GM12873 (cell line): ENCODE data around the gene CCDC82.

ENCODE experiments used
- TF ChIP-seq, protein P1 (sequence below): IDR thresholded peaks from 2 replicates; pipeline ENCODE4 v1.5.1; 2012; ENCODE audit warnings: low read depth, mild to moderate bottlenecking, moderate library complexity, low read length, control low read depth; ENCODE audit not compliant: insufficient read depth; ENCODE audit errors: missing control alignments

CCDC82 gene

DNA sequence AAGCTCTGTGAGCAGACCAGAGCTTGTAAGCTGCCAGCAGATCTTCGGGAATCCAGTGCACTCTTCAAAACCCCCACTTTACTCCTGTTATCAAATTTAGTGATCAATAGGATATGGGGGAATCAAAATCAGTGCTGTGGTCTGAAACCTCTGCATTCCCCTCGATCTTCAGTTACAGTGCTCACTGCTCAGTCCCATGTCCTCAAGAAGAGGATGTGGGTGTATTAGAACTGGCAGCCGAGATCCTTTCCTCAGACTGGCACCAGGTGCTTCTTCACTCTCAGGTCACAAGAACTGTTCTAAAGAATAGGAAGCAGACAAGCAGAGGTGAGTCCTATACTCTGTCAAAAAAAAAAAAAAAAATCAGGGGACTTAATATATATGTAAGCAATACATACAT, 31.4 kb downstream of the CCDC82 start:
- TF ChIP-seq, protein P1, sequence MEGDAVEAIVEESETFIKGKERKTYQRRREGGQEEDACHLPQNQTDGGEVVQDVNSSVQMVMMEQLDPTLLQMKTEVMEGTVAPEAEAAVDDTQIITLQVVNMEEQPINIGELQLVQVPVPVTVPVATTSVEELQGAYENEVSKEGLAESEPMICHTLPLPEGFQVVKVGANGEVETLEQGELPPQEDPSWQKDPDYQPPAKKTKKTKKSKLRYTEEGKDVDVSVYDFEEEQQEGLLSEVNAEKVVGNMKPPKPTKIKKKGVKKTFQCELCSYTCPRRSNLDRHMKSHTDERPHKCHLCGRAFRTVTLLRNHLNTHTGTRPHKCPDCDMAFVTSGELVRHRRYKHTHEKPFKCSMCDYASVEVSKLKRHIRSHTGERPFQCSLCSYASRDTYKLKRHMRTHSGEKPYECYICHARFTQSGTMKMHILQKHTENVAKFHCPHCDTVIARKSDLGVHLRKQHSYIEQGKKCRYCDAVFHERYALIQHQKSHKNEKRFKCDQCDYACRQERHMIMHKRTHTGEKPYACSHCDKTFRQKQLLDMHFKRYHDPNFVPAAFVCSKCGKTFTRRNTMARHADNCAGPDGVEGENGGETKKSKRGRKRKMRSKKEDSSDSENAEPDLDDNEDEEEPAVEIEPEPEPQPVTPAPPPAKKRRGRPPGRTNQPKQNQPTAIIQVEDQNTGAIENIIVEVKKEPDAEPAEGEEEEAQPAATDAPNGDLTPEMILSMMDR, result no peak

DNA sequence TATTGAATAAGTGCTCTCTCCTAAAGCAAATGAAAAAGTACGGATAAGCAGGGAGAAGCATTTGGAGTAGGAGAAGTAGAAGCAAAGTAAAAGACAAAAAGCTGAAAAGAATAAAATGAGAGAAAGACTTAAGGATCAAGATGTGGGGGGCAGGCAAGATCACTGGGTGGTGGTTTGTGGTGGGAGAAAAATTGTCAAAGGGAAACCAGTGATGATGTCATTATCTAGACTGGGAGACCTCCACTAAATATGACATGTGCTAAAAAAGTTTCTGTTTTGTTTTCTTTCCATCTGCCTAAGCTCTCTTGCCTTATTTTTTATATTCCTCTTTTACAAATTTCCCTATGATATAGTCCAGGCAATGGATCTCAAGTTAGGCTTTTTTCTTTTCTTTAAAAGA, 31.9 kb downstream of the CCDC82 start:
- TF ChIP-seq, protein P1, result no peak

DNA sequence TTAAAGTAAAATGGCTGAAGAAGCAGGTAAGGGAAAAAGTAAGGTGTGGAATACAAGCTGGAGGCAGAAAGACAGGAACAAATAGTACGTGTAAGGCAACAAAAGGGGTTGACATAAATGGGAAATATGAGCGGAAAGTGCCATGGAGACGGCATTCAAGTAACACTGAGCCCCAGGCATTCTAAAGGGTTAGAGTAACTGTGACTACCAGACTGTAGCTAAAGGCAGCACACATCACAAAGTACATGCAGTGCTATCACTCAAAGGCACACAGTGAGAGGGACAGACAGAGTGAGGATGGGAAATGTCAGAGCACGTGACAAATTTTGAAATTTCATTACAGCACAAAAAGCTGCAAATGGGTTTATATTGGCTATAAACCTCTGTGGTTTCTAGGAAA, 32.9 kb downstream of the CCDC82 start:
- TF ChIP-seq, protein P1, result no peak

DNA sequence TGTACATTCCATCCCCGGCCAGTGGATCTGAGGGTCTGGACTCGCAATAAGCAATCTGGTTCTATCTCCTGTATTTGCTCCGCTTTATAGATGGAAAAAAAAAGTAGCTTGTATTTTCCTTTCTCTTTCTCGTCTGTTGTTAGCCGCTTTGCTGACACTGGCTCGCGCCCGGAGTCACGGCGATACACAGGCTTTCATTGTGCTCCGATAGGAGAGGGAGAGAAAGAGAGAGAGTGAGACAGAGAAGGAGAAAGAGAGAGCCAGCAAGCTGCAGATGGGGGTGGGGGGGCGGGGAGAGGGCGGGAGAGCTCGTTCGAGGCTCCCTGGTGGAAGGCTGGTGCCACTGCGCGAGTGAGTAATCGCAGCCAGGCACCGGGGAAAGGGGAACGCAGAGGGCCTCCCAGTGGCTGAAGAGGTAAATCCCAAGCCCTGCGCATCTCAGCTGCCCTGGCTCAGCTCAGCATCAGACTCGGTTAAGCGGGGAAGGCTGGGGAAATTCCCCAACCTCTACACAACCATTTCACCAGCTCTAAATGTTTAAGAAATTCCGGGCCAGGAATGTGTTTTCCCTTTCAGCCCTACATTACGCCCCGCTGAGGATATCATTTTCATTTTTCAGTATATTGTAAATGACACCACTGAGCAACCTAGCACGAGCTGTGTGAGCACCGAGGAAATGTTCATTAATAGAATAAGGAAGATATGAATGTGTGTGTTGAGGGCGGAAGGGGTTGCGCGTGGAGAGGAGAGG, 46.6 kb downstream of the CCDC82 start, which contains the start of gene MAML2:
TSS of gene MAML2 (minus strand) at position 235 of the 751 bp plus-strand sequence. CDS start 1,300 bp downstream, outside the sequence.
- TF ChIP-seq, protein P1, result peak; percentile 89

DNA sequence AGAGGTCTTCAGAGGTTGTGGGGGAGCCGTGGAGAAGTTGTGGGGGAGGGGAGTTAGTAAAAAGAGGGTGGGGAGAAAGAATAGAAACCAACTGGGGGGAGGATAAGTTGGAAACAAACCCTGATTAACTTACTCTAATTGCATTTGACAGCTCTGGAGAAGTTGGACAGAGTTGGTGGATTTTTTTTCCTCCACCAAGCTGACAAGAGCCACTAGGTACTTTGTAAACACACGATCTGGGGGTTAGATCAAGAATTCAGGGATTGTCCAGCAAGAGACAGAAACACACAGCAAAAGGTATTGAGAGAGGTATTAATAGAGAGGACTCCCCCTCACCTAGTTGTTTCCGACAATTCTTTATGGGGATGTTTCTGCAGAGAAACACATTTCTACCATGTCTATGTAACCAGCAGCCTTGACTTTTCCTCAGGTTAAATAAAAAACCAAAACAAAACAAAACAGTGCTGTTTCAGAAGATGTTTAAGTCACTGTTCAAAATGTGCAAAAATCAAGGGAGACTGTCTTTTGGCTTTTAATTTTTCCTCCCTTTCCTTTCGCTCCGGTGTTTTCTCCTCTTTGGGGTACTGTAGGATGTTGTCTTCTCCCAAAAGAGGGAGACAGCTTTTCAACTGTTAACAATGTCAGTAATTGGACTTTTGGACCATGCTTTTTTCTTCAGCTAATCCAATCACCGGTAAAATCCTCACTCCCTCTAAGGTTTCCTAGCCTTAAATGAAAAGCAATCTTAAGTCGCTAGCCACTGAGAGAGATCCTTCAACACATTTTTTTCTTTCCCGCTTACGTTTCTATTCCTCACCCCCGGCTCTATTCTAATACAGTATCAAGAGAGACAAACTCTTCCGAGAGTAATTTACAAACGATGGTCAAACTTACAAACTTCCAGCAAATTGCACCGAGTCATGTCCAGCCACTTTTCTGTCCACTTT, 47.4 kb downstream of the CCDC82 start:
- TF ChIP-seq, protein P1, result no peak

DNA sequence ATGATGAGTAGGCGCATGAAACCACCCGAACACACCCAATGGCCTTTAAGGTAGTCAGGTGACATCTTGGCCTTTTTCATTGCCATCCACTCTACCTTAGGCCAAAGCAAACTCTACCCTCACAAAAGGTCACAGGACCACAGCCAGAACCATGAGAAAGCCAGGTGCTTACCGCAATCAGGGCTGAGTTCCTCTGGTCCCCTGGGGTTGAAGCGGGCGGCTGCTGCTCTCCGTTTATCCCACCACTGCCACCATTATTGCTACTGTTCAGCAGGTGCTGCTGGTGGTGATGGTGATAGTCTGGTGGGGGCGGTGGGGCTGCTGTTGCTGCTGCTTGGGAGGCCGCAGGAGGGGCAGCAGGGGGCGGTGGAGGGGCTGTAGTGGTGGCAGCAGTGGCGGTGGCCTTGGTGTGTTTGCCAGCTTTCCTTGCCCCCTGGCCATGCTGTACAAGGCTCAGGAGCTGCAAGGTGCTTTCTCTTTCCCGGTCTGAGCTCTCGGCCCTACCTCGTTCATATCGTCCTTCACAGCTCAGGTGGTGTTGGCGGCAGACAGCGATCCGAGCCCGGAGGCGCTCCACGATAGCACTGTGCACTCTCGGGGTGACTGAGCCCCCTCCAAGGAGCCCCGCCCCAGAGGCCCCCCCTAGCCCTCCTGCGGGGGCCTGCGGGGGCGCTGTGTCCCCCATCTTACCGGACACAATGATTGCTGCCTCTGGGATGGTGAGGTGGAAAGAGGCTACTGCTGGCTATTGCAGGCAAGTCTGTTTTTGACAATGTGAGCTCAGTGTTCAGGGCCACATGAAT, 48.3 kb downstream of the CCDC82 start:
- TF ChIP-seq, protein P1, result peak; percentile 68
